Fibroblast of peridontal ligament (primary cell): ENCODE results near the gene TBL1XR1.
A peak's percentile ranks its signal among the peaks of the same experiment; 100 is the strongest.

Source experiments
- DNase-seq: peaks from one replicate; pipeline ENCODE4 v3.0.0-alpha.2; 2010; ENCODE audit errors: extremely low read depth

Gene TBL1XR1

DNA sequence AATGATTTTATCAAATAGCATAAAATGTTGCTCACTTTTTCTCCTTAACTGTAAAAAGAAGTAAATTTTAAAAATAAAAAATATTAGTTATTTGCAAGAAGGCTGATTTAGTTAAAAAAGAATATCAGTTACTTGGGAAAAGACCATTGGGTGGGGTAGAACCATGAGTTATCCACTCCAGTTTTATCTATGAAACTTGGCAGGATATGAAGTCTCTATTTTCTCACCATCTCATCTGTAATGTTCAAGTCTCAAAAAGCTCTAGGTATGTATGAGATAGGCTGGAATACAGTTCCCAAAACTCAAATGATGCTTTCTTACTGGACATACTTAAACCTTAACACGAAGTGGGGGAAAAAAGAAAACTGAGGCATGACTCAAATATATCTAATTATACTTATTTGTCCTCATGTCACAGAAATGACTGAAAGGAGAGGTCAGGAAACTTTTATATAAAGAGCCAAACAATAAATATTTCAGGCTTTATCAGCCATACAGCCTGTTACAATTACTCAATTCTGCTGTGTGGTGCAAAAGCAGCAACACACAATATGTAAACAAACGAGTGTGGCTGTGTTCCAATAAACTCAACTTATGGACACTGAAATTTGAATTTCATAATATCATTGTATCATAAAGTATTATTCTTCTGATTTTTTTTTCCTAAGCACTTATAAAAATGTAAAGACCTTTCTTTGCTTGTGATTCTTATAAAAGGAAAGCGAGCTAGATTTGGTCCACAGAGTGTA is 131.8 kb downstream of the TBL1XR1 start:
- DNase-seq = peak; percentile 20

- peak; percentile 25 for DNase-seq
Observed at GRCh38 chr3:177062052-177062732, 135.1 kb downstream of the TBL1XR1 start.

DNA sequence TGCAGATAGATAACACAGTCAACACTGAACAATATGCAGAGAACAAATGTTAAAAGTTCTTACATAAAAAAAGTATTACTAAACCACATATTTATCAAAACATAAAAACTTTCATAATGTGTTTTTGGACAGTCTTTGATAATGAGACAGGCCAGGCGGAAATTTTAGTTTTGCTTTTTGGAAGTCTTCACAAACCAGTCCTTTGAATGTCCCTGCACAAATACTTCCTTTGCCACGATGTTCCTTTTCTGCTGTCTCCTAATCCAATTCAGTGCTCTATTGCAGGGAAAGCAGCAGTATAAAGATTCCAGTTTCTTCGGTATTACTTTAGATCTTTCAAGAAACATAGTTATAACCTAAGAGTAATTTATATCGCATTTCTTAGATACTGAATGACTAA is 135.9 kb downstream of the TBL1XR1 start:
- DNase-seq = no peak

DNA sequence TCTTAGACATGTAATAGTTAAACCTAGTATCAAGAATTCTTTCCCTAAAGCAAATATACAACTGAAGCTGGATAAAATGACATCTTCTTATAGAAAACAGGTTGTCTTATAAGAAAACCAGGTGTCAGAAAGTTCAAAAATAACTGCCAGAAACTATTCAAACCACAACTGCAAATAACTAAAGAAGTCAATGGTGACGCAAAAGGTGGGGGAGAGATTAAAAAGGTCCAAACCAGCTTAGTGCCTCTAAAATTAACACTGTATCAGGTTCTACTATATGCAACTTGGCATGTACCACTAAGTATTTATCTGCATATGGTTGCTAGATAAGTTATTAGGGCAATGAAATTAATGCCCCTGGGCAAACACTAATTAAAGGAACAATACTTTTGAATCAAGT is 136.8 kb downstream of the TBL1XR1 start:
- DNase-seq = no peak

GRCh38 chr3:177058648-177059047 is 138.6 kb downstream of the TBL1XR1 start:
- DNase-seq = no peak

- no peak for DNase-seq
Observed at GRCh38 chr3:177057768-177058167, 139.5 kb downstream of the TBL1XR1 start.

DNA sequence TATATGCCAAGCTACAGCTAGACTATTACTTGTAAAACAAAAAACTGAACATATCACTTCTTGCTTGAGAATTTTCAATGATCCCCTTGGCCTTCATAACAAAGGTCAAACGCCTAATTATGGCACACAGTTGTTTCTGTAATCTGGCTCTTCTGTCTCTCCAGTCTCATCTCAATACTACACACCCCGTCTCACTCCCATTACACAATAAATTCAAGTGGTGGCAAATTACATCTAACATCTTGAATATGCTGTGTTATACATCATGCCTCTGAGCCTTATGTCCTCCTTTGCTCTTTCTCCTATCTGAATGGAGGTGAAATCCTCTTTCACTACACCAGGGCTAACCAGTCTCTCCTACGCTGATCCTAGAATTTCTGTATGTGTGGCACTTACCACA is 140.4 kb downstream of the TBL1XR1 start:
- no peak for DNase-seq

DNA sequence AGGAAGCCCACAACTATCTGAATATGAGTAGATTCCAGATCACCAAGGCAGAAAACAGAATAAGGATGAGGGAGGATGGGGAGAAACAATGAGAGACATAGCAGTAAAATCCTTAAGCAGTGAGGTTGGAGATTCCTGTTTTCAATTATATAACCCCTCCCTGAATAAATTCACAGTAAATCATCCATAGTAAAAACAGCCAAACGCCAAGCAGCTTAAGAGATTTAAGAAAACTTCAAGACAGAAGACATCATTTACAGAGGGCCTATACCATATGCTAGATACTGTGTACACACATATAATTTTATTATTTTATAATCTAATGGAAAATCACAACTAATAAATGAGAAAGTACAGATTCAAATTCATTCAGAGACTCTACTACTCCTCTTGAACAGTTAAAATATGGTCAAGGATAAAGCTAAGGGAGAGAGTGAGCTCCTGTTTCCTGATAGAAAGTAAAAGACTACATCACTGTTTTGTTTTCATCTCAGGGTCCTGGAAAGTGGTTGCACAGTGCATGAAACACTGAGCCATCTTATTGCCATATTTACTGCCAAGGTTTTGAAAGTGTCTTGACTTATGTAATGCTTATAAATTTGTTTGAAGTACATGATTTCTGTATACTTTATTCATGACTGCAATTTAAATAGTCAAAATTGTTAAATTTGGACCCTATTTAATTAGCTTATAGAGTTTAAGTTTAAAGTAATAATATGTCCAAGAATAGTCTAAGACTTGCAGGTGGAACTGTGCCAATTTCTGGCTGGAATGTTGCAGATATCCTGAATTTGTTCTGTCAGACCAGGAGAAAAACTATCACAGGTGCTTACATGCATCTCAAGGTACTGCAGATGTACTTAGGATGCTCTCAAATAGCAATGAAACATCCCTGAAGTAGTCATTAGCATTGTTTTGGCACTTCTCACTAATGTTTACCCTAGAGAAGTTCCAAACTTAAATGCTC is 141.4 kb downstream of the TBL1XR1 start:
- DNase-seq = peak; percentile 63

DNA sequence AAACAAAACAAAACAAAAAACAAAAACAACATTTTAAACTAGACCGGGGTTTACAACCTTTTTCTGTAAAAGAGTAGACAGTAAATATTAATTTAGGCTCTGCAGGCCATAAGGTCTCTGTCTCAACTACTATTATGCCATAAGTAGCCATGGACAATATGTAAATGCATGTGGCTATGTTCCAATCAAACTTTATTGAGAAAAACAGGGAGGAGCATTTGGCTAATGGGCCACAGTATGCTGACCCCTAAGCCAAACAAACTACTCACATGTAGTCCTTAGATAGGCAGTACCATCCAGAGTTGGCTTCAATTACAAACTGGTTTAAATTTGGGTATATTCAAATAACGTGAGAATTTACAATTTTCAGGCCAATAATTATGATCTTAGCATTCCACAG is 144.2 kb downstream of the TBL1XR1 start:
- DNase-seq = no peak

DNA sequence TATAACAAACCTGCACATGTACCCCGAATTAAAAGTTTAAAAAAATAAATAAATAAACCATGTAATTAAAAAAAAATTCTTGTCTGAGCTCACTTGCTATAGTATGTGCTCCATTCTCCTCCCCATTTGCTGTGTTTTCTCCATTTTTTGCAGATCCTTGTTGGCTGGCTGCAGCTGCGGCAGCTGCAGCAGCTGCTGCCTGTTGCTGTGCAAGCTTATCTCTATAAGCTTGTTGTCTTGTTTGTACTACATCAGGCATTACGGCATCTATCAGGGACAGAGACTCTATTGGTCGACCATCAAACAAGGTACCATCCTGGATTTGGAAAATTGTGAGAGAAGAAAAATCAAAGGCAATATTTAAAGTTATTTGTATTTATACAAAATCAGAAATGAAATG is 145.9 kb downstream of the TBL1XR1 start:
- no peak for DNase-seq

- peak; percentile 81 for DNase-seq
Observed at GRCh38 chr3:177050501-177051237, 146.6 kb downstream of the TBL1XR1 start.

- DNase-seq = no peak
Observed at GRCh38 chr3:177045767-177046166, 151.5 kb downstream of the TBL1XR1 start.

GRCh38 chr3:177045222-177045621 is 152.1 kb downstream of the TBL1XR1 start:
- DNase-seq = no peak

- DNase-seq = no peak
Observed at GRCh38 chr3:177041730-177042551, 155.3 kb downstream of the TBL1XR1 start.

DNA sequence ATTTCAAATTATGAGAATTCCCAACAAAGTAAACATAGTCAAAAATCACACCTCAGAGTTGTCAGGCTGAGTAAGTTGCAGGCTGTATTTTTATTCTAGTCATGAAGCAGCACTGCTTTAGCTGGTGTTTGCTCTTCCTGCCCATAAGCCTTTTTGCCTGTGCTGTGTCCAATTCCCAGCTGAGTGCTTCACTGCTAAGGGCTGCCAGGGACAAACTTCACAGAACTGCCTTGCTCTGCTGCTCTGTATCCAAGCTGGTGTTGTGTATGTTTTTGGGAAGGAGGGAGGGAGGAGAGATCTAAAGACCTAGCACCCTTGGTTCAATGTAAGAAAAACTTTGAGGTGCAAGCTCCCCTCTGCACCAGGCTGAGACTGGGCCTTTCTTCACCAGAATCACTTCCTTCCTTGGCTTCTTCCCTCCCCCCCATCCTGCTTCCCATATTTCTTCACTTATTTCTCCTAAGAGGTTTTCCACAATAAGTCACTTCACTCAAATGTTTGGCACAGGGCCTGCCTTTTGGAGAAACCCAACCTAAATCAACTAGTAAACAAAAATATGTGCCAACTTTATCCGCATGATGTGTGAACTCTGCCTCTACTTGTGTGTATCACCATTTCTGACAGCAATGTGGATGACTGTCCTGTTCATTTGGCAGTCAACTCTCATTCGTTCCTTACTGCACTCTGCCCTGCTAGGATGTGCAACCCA is 156.1 kb downstream of the TBL1XR1 start:
- DNase-seq = peak; percentile 59

GRCh38 chr3:177039490-177040274 is 157.6 kb downstream of the TBL1XR1 start:
- DNase-seq = no peak

DNA sequence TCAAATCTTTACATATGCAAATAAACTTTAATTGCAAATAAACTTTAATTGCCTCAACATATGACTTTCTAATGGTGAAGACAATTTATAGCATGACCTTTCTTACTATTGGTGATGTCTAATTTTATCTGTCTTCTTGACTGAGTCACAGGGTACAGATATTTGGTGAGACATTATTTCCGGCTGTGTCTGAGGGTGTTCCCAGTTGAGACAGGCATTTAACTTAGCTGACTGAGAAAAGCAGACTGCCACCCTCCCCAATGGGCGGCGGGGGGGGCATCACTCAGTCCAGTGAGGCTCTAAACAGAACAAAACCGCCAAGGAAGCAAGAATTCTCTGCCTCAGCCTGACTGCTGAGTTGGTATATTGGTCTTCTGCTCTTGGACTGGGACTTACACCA is 160.0 kb downstream of the TBL1XR1 start:
- no peak for DNase-seq

DNA sequence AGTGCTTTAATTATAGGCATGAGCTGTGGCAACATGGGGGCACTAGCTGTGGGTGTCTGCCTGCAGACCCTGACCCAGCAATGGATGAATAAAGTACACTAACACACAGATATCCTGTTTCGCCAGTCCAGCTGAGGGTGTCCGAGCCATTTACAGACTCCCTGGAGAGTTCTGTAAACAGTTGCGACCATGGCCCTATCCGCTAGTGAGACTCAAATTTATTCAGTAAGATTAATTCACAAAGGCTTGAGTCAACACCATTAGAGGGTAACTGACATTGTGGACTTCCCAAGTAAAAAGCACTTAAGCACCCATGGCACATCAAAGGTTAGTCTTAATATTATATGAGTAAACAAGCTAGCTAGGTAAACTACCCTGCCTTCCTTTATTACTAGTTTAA is 161.6 kb downstream of the TBL1XR1 start:
- DNase-seq = no peak

- no peak for DNase-seq
Observed at GRCh38 chr3:177034832-177035475, 162.3 kb downstream of the TBL1XR1 start.
